Measurements from ENCODE around the gene PCGF5.

- TF ChIP-seq CTCF (IDR thresholded peaks at IDR 0.05 in 4 of 5, conservative IDR thresholded peaks at IDR 0.05 in 1 of 5) = no peak
- TF ChIP-seq POLR2A (IDR thresholded peaks at IDR 0.05) = no peak
Measured at GRCh38 chr10:91185239-91185875, 35.1 kb upstream of the PCGF5 start.

Measured in gastrocnemius medialis (tissue), 4 donors.